ENCODE results near the gene COL27A1. TPM values are rescaled to one million over a fixed set of nuclear protein-coding genes. Genes with fewer than 3 reads are reported as not detected.

COL27A1 gene
- total RNA-seq (1 to 10 TPM in 2 of 5 donors, under 1 TPM in 3; 0.53 to 1.7 (median 0.95) TPM), total RNA-seq (0.33 to 3.8 (median 1.8) reads per million in 29 experiments)
- total RNA-seq (2013) = 0.52 TPM

GRCh38 chr9:114155263-114155994, at the start of gene COL27A1:
COL27A1 (plus strand) TSS chr9:114155537; CDS start chr9:114155951, 414 bp downstream.
- no peaks in the 10 kb centered on the region for H3K36me3 Mint-ChIP-seq
- H3K4me1 Mint-ChIP-seq = peaks cover 18 to 25% (median 19%) of the 10 kb centered on the region in 3 donors
- H3K27ac Mint-ChIP-seq = peak within 1 kb of the TSS; percentile 8 to 73
- peak within 1 kb of the TSS; percentile 49 to 60 for H3K4me3 ChIP-seq (ENCODE audit: control insufficient read depth in 1 of 2, extremely low read depth in 1 of 2, low read length in 1 of 2)
- no peaks in the 10 kb centered on the region for H3K9me3 ChIP-seq
- peaks cover 5 to 70% of the 10 kb centered on the region in 2 experiments for H3K27me3 ChIP-seq (replicated peaks in 1 of 2; ENCODE audit: control insufficient read depth in 2 of 2, extremely low read depth in 1 of 2, insufficient read depth in 2 of 2, low read length in 1 of 2)
- no peaks in the 10 kb centered on the region for H3K36me3 ChIP-seq (ENCODE audit: control insufficient read depth in 2 of 2, extremely low read depth in 1 of 2, insufficient read depth in 1 of 2, low read length in 1 of 2)
- ChIA-PET POLR2A (no interaction called here), CTCF (interaction anchor here in 1 of 2 donors (0.6 to 0.8 kb wide), 4 partner anchors 135 to 1200 kb away, joined by 3 to 13 read pairs (median 3); no protein-coding TSS in a partner anchor)
- peak within 1 kb of the TSS; percentile 82 to 92 (median 85) for H3K4me3 Mint-ChIP-seq
- no peak within 1 kb of the TSS for H3K27ac ChIP-seq (ENCODE audit: low read length)
- H3K9me3 Mint-ChIP-seq = no peaks in the 10 kb centered on the region
- H3K27me3 Mint-ChIP-seq = peaks cover 30 to 53% of the 10 kb centered on the region in 2 donors
- 1% methylated on average over 52 of the region's 63 CpGs for WGBS (ENCODE audit: insufficient coverage)
- DNase-seq = peak; percentile 26 to 79 (median 62)
- peak; percentile 72 to 87 (median 84) for ATAC-seq (replicated peaks in 1 of 4)
- H3K4me1 ChIP-seq (ENCODE audit: control insufficient read depth in 1 of 2, extremely low read depth in 1 of 2, insufficient read depth in 2 of 2, low read length in 2 of 2) = peaks cover 0 to 32% of the 10 kb centered on the region in 2 experiments

- no peak for DNase-seq
- Histone ChIP-seq H3K9me3 (no peaks in the 10 kb centered on the region), H3K36me3 (ENCODE audit: control insufficient read depth in 2 of 2, extremely low read depth in 1 of 2, insufficient read depth in 1 of 2, low read length in 1 of 2) (no peaks in the 10 kb centered on the region), H3K4me3 (ENCODE audit: control insufficient read depth in 1 of 2, extremely low read depth in 1 of 2, low read length in 1 of 2) (no peak overlapping the region), H3K27me3 (replicated peaks in 1 of 2; ENCODE audit: control insufficient read depth in 2 of 2, extremely low read depth in 1 of 2, insufficient read depth in 2 of 2, low read length in 1 of 2) (peaks cover 0 to 18% of the 10 kb centered on the region in 2 experiments), H3K27ac (ENCODE audit: low read length) (no peak overlapping the region), H3K4me1 (ENCODE audit: control insufficient read depth in 1 of 2, extremely low read depth in 1 of 2, insufficient read depth in 2 of 2, low read length in 2 of 2) (no peaks in the 10 kb centered on the region)
- Mint-ChIP-seq H3K27ac (no peak overlapping the region), H3K36me3 (no peaks in the 10 kb centered on the region), H3K27me3 (peaks cover 10 to 18% of the 10 kb centered on the region in 2 donors), H3K4me1 (no peaks in the 10 kb centered on the region), H3K4me3 (no peak overlapping the region), H3K9me3 (peaks cover 0 to 3% (median 0%) of the 10 kb centered on the region in 3 donors)
- POLR2A ChIA-PET = interaction anchor here in 1 of 2 donors (0.7 kb wide), 1 partner anchor 26 kb away, joined by 3 read pairs; no protein-coding TSS in a partner anchor
- CTCF ChIA-PET = no interaction called here
- 30% methylated on average over 7 of the region's 13 CpGs for WGBS (ENCODE audit: insufficient coverage)
- no peak for ATAC-seq (replicated peaks in 1 of 4)
Measured at GRCh38 chr9:114107286-114108001, 47.9 kb upstream of the COL27A1 start.

- no peaks in the 10 kb centered on the region for H3K9me3 Mint-ChIP-seq
- no peak overlapping the region for H3K4me3 Mint-ChIP-seq
- H3K4me1 Mint-ChIP-seq = no peaks in the 10 kb centered on the region
- Histone ChIP-seq H3K4me1 (ENCODE audit: control insufficient read depth in 1 of 2, extremely low read depth in 1 of 2, insufficient read depth in 2 of 2, low read length in 2 of 2) (no peaks in the 10 kb centered on the region), H3K36me3 (ENCODE audit: control insufficient read depth in 2 of 2, extremely low read depth in 1 of 2, insufficient read depth in 1 of 2, low read length in 1 of 2) (no peaks in the 10 kb centered on the region), H3K27ac (ENCODE audit: low read length) (no peak overlapping the region), H3K27me3 (replicated peaks in 1 of 2; ENCODE audit: control insufficient read depth in 2 of 2, extremely low read depth in 1 of 2, insufficient read depth in 2 of 2, low read length in 1 of 2) (peaks cover 0 to 20% of the 10 kb centered on the region in 2 experiments), H3K4me3 (ENCODE audit: control insufficient read depth in 1 of 2, extremely low read depth in 1 of 2, low read length in 1 of 2) (no peak overlapping the region), H3K9me3 (no peaks in the 10 kb centered on the region)
- WGBS (ENCODE audit: insufficient coverage) = 51% methylated on average over 21 of the region's 28 CpGs
- H3K27ac Mint-ChIP-seq = no peak overlapping the region
- ChIA-PET CTCF (interaction anchor here (0.7 to 1.2 kb wide), 5 partner anchors 53 to 183 kb away, joined by 3 to 7 read pairs (median 4); no protein-coding TSS in a partner anchor), POLR2A (interaction anchor here in 1 of 2 donors (0.7 kb wide), 1 partner anchor 26 kb away, joined by 3 read pairs; no protein-coding TSS in a partner anchor)
- ATAC-seq (replicated peaks in 1 of 4) (peak in 3 of 4 experiments; percentile 52 to 63 (median 58)), DNase-seq (peak in 28 of 35 experiments; percentile 3 to 60 (median 28))
- no peaks in the 10 kb centered on the region for H3K36me3 Mint-ChIP-seq
- peaks cover 14 to 23% of the 10 kb centered on the region in 2 donors for H3K27me3 Mint-ChIP-seq
Measured at GRCh38 chr9:114108016-114108833, 47.1 kb upstream of the COL27A1 start.

- Mint-ChIP-seq H3K9me3 (no peaks in the 10 kb centered on the region), H3K4me1 (no peaks in the 10 kb centered on the region), H3K36me3 (no peaks in the 10 kb centered on the region), H3K27ac (no peak overlapping the region), H3K4me3 (no peak overlapping the region), H3K27me3 (peaks cover 17 to 32% of the 10 kb centered on the region in 2 donors)
- Histone ChIP-seq H3K27me3 (replicated peaks in 1 of 2; ENCODE audit: control insufficient read depth in 2 of 2, extremely low read depth in 1 of 2, insufficient read depth in 2 of 2, low read length in 1 of 2) (peaks cover 0 to 21% of the 10 kb centered on the region in 2 experiments), H3K4me1 (ENCODE audit: control insufficient read depth in 1 of 2, extremely low read depth in 1 of 2, insufficient read depth in 2 of 2, low read length in 2 of 2) (no peaks in the 10 kb centered on the region), H3K36me3 (ENCODE audit: control insufficient read depth in 2 of 2, extremely low read depth in 1 of 2, insufficient read depth in 1 of 2, low read length in 1 of 2) (no peaks in the 10 kb centered on the region), H3K27ac (ENCODE audit: low read length) (no peak overlapping the region), H3K4me3 (ENCODE audit: control insufficient read depth in 1 of 2, extremely low read depth in 1 of 2, low read length in 1 of 2) (no peak overlapping the region), H3K9me3 (no peaks in the 10 kb centered on the region)
- ATAC-seq (replicated peaks in 1 of 4) (no peak), DNase-seq (no peak)
- WGBS (ENCODE audit: insufficient coverage) = 83% methylated on average over 1 of the region's 6 CpGs
- POLR2A ChIA-PET = interaction anchor here in 1 of 2 donors (0.6 kb wide), 1 partner anchor 13 kb away, joined by 4 read pairs; no protein-coding TSS in a partner anchor
- CTCF ChIA-PET = interaction anchor here (0.6 to 1.5 kb wide), 5 partner anchors 9 to 196 kb away, joined by 3 to 4 read pairs (median 3); no protein-coding TSS in a partner anchor
Measured at GRCh38 chr9:114109124-114109523, 46.2 kb upstream of the COL27A1 start.

- no CpG with 5 or more reads among the region's 2 CpGs for WGBS (ENCODE audit: insufficient coverage)
- H3K27ac Mint-ChIP-seq = no peak overlapping the region
- H3K4me3 Mint-ChIP-seq = no peak overlapping the region
- DNase-seq = no peak
- Histone ChIP-seq H3K4me3 (ENCODE audit: control insufficient read depth in 1 of 2, extremely low read depth in 1 of 2, low read length in 1 of 2) (no peak overlapping the region), H3K9me3 (no peaks in the 10 kb centered on the region), H3K4me1 (ENCODE audit: control insufficient read depth in 1 of 2, extremely low read depth in 1 of 2, insufficient read depth in 2 of 2, low read length in 2 of 2) (no peaks in the 10 kb centered on the region), H3K27me3 (replicated peaks in 1 of 2; ENCODE audit: control insufficient read depth in 2 of 2, extremely low read depth in 1 of 2, insufficient read depth in 2 of 2, low read length in 1 of 2) (peaks cover 0 to 21% of the 10 kb centered on the region in 2 experiments), H3K36me3 (ENCODE audit: control insufficient read depth in 2 of 2, extremely low read depth in 1 of 2, insufficient read depth in 1 of 2, low read length in 1 of 2) (no peaks in the 10 kb centered on the region), H3K27ac (ENCODE audit: low read length) (no peak overlapping the region)
- ATAC-seq (replicated peaks in 1 of 4) = no peak
- CTCF ChIA-PET = interaction anchor here (0.7 to 1.5 kb wide), 4 partner anchors 26 to 195 kb away, joined by 3 to 6 read pairs (median 4); no protein-coding TSS in a partner anchor
- H3K27me3 Mint-ChIP-seq = peaks cover 21 to 32% of the 10 kb centered on the region in 2 donors
- no peaks in the 10 kb centered on the region for H3K9me3 Mint-ChIP-seq
- H3K36me3 Mint-ChIP-seq = no peaks in the 10 kb centered on the region
- POLR2A ChIA-PET = no interaction called here
- H3K4me1 Mint-ChIP-seq = no peaks in the 10 kb centered on the region
Measured at GRCh38 chr9:114110180-114110579, 45.2 kb upstream of the COL27A1 start.

All from T-cell (primary cell).